WERI-Rb-1 (cell line): ENCODE measurements around the gene XYLT2.

Experiments used
- DNase-seq: peaks from one replicate; pipeline ENCODE4 v3.0.0-alpha.2; 2020
- H3K27ac ChIP-seq: fragments of 250-450 bp; sonication (Bioruptor Pico); 2 replicates; pipeline ENCODE4 v1.5.1; 2020; ENCODE audit warnings: mild to moderate bottlenecking, moderate library complexity
- H3K27me3 ChIP-seq: fragments of 250-450 bp; sonication (Bioruptor Pico); 2 replicates; pipeline ENCODE4 v1.5.1; 2021; ENCODE audit warnings: mild to moderate bottlenecking, low read depth, moderate library complexity; ENCODE audit not compliant: insufficient read depth, severe bottlenecking
- H3K36me3 ChIP-seq: fragments of 250-450 bp; sonication (Bioruptor Pico); 2 replicates; pipeline ENCODE4 v1.5.1; 2020; ENCODE audit warnings: mild to moderate bottlenecking, moderate library complexity
- H3K4me3 ChIP-seq: 2 replicates; pipeline ENCODE4 v1.5.1; 2011; ENCODE audit warnings: low read depth, mild to moderate bottlenecking, control low read depth, low read length
- H3K9me3 ChIP-seq: fragments of 250-450 bp; sonication (Bioruptor Pico); 2 replicates; pipeline ENCODE4 v1.5.1; 2021; ENCODE audit warnings: mild to moderate bottlenecking, moderate library complexity; ENCODE audit not compliant: severe bottlenecking
- TF ChIP-seq, protein P1 (sequence below): IDR thresholded peaks from 2 replicates; pipeline ENCODE4 v1.5.1; 2011; ENCODE audit warnings: low read depth, mild to moderate bottlenecking, control low read depth, inconsistent platforms, low read length

Gene XYLT2

DNA sequence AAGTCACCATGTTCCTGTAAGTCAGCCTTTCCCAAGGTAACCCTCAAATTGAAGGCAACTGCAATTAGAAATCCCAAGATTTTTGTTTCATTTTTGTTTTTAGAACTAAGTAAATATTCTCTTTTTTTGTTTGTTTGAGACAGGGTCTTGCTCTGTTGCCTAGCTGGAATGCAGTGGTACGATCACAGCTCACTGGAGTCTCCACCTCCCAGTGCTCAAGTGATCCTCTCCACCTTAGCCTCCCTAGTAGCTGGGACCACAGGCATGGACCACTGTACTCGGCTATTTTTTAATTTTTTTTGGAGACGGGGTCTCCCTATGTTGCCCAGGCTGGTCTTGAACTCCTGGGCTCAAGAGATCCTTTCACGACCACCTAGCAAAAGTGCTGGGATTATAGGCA, 62.0 kb downstream of the XYLT2 start:
- Histone ChIP-seq H3K4me3 (no peak overlapping the region), H3K27me3 (no peaks in the 10 kb centered on the region), H3K9me3 (peaks cover 8% of the 10 kb centered on the region), H3K36me3 (no peaks in the 10 kb centered on the region; the same call in 1 of the 2 replicates), H3K27ac (no peak overlapping the region)
- TF ChIP-seq, protein P1, sequence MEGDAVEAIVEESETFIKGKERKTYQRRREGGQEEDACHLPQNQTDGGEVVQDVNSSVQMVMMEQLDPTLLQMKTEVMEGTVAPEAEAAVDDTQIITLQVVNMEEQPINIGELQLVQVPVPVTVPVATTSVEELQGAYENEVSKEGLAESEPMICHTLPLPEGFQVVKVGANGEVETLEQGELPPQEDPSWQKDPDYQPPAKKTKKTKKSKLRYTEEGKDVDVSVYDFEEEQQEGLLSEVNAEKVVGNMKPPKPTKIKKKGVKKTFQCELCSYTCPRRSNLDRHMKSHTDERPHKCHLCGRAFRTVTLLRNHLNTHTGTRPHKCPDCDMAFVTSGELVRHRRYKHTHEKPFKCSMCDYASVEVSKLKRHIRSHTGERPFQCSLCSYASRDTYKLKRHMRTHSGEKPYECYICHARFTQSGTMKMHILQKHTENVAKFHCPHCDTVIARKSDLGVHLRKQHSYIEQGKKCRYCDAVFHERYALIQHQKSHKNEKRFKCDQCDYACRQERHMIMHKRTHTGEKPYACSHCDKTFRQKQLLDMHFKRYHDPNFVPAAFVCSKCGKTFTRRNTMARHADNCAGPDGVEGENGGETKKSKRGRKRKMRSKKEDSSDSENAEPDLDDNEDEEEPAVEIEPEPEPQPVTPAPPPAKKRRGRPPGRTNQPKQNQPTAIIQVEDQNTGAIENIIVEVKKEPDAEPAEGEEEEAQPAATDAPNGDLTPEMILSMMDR: no peak
- DNase-seq: no peak
